Spleen (tissue), 11 donors: ENCODE results near the gene PRR15L. TPM values are rescaled to one million over a fixed set of nuclear protein-coding genes. Genes with fewer than 3 reads are reported as not detected.
"Not testable (repeated sequence)": the region's sequence is repeated elsewhere in the genome, so short reads cannot be mapped to it uniquely, and the experiment has no call there.

Experiments used
- DNase-seq: peaks from one replicate; pipeline ENCODE4 v3.0.0-alpha.2; 2020
- H3K27ac ChIP-seq, 8 donors: fragments of 200-600 bp; sonication (generic) in 7 of 8; 1 replicate in 4 of 8; 2 replicates in 4 of 8; pipeline versions ENCODE4 v1.5.0 to v1.8.0; 2016 to 2021; ENCODE audit warnings: inconsistent platforms in 4 of 8, mild to moderate bottlenecking in 4 of 8, moderate library complexity in 1 of 8
- H3K27me3 ChIP-seq, 7 donors: fragments of 200-600 bp; sonication (generic) in 6 of 7; replicated peaks in 1 of 7; 1 replicate in 4 of 7; 2 replicates in 3 of 7; pipeline versions ENCODE4 v1.5.0 to v1.8.0; 2016 to 2021; ENCODE audit warnings: inconsistent platforms in 3 of 7, mild to moderate bottlenecking in 1 of 7
- H3K36me3 ChIP-seq, 6 donors: fragments of 200-600 bp; sonication (generic) in 5 of 6; 1 replicate in 4 of 6; 2 replicates in 2 of 6; pipeline versions ENCODE4 v1.5.0 to v1.8.0; 2016 to 2021; ENCODE audit warnings: inconsistent platforms in 2 of 6
- H3K4me1 ChIP-seq, 6 donors: fragments of 200-600 bp; sonication (generic) in 5 of 6; 1 replicate in 3 of 6; 2 replicates in 3 of 6; pipeline versions ENCODE4 v1.5.0 to v1.8.0; 2016 to 2021; ENCODE audit warnings: inconsistent platforms in 3 of 6
- H3K4me3 ChIP-seq, 8 donors: fragments of 200-600 bp; sonication (generic) in 7 of 8; 1 replicate in 4 of 8; 2 replicates in 4 of 8; pipeline versions ENCODE4 v1.5.0 to v1.8.0; 2016 to 2021; ENCODE audit warnings: inconsistent platforms in 4 of 8, mild to moderate bottlenecking in 4 of 8, moderate library complexity in 2 of 8
- H3K9me3 ChIP-seq, 8 donors: fragments of 200-600 bp; sonication (generic) in 7 of 8; 1 replicate in 4 of 8; 2 replicates in 4 of 8; pipeline versions ENCODE4 v1.5.0 to v1.8.0; 2016 to 2021; ENCODE audit warnings: inconsistent platforms in 4 of 8
- CTCF ChIP-seq, 11 experiments: fragments of 200-600 bp in 7 of 11; fragments of 450-650 bp in 4 of 11; sonication (generic) in 4 of 11; IDR thresholded peaks in 8 of 11; conservative IDR thresholded peaks in 3 of 11; 1 replicate in 7 of 11; 2 replicates in 4 of 11; pipeline versions ENCODE4 v1.4.0 to v1.8.0; 2016 to 2021; ENCODE audit warnings: antibody characterized with exemption in 11 of 11, inconsistent platforms in 4 of 11, mild to moderate bottlenecking in 1 of 11
- POLR2A ChIP-seq, 3 donors: fragments of 450-650 bp; IDR thresholded peaks; one replicate each; pipeline ENCODE4 v1.5.1; 2017; ENCODE audit warnings: antibody characterized with exemption in 3 of 3, mild to moderate bottlenecking in 1 of 3
- POLR2AphosphoS5 ChIP-seq, 3 donors: sonication (generic); formaldehyde crosslinking; IDR thresholded peaks; one replicate each; pipeline ENCODE4 v1.5.1; 2017; ENCODE audit warnings: antibody characterized with exemption in 3 of 3
- WGBS, 5 donors: extraction: QIAGEN DNeasy Blood & Tissue Kit in 3 of 5; methylation state at CpG; one replicate each; pipeline versions ENCODE4 v1.1.5 to v1.1.7; 2013 to 2018; 5-methylcytosine and 5-hydroxymethylcytosine counted together
- intact Hi-C: fragments of 100-400 bp; cut with DNase I; formaldehyde crosslinking; loops from one replicate; pipeline ENCODE4 v1.15.0; 2023; ENCODE audit warnings: low total_unique reads
- polyA plus RNA-seq, 3 donors: library from polyadenylated mRNA; stranded (reverse); fragments of 200-250 nt; gene quantifications; one replicate each; pipeline ENCODE4 v1.2.1, GENCODE V29; 2013
- total RNA-seq, 7 donors: library from RNA; depleted of rRNA in 3 of 7; stranded (reverse); fragments of >200 nt in 3 of 7; fragmentation: NEBNext Ultra II Directional in 4 of 7; extraction: Animal tissue kit (Norgen Biotek cat#: 25700) in 4 of 7; gene quantifications; one replicate each; pipeline versions ENCODE4 v1.1.0 to v1.2.1, GENCODE V29; 2016 to 2021
- donor health status: healthy with polysubstance abuse.
- donor health status: DM: no; HTN: no; CAD: no; lungs with moderate emphysema.
- donor health status: DM: no; HTN: no; CAD: no.
- donor health status: Bipolar disorder and iron deficiency.
- donor health status: healthy.
- donor health status: DM: no; HTN: no; CAD: no.
- donor health status: DM: yes; HTN: yes; CAD: no.

Gene PRR15L
- total and polyA plus RNA-seq, 10 donors = 0.16 TPM; not detected in 9

- intact Hi-C loops = no loop called here
- DNase-seq = no peak
- TF ChIP-seq POLR2AphosphoS5 (IDR thresholded peaks at IDR 0.05) (no peak), CTCF (IDR thresholded peaks at IDR 0.05 in 8 of 11, conservative IDR thresholded peaks at IDR 0.05 in 3 of 11) (no peak), POLR2A (IDR thresholded peaks at IDR 0.05) (no peak)
- peaks cover 0 to 6% (median 0%) of the 10 kb centered on the region in 7 donors for H3K27me3 ChIP-seq
- peaks cover 0 to 36% (median 15%) of the 10 kb centered on the region in 6 donors for H3K4me1 ChIP-seq
- no peak overlapping the region for H3K4me3 ChIP-seq
- H3K27ac ChIP-seq = peak overlapping the region in 5 of 8 donors; percentile 26 to 84 (median 77)
- H3K9me3 ChIP-seq = no peaks in the 10 kb centered on the region
- H3K36me3 ChIP-seq = no peaks in the 10 kb centered on the region
- WGBS, 5 donors = 69 to 84% (median 82%) methylated on average over 17 of the region's 17 CpGs
These were observed 45.9 kb upstream of the PRR15L start for GRCh38 chr17:48003417-48004151.

GRCh38 chr17:48002916-48003416 is 45.3 kb upstream of the PRR15L start:
- 60 to 76% (median 72%) methylated on average over 7 of the region's 7 CpGs for WGBS, 5 donors
- intact Hi-C loops = no loop called here
- Histone ChIP-seq H3K27me3 (peaks cover 0 to 6% (median 0%) of the 10 kb centered on the region in 7 donors), H3K27ac (peak overlapping the region in 7 of 8 donors; percentile 46 to 84 (median 75)), H3K36me3 (no peaks in the 10 kb centered on the region), H3K4me1 (peaks cover 0 to 36% (median 15%) of the 10 kb centered on the region in 6 donors), H3K4me3 (no peak overlapping the region), H3K9me3 (no peaks in the 10 kb centered on the region)
- TF ChIP-seq POLR2A (IDR thresholded peaks at IDR 0.05) (no peak), POLR2AphosphoS5 (IDR thresholded peaks at IDR 0.05) (no peak), CTCF (IDR thresholded peaks at IDR 0.05 in 8 of 11, conservative IDR thresholded peaks at IDR 0.05 in 3 of 11) (no peak)
- no peak for DNase-seq

- no peak for TF ChIP-seq CTCF (IDR thresholded peaks at IDR 0.05 in 8 of 11, conservative IDR thresholded peaks at IDR 0.05 in 3 of 11)
- peak in 1 of 3 donors; percentile 24 for TF ChIP-seq POLR2AphosphoS5 (IDR thresholded peaks at IDR 0.05)
- TF ChIP-seq POLR2A (IDR thresholded peaks at IDR 0.05) = no peak
- intact Hi-C loops = no loop called here
- Histone ChIP-seq H3K4me3 (no peak overlapping the region), H3K36me3 (no peaks in the 10 kb centered on the region), H3K27ac (peak overlapping the region in 7 of 8 donors; percentile 46 to 84 (median 75)), H3K27me3 (peaks cover 0 to 6% (median 0%) of the 10 kb centered on the region in 7 donors), H3K9me3 (no peaks in the 10 kb centered on the region), H3K4me1 (peaks cover 0 to 36% (median 15%) of the 10 kb centered on the region in 6 donors)
- no peak for DNase-seq
- WGBS, 5 donors = 15 to 27% (median 18%) methylated on average over 4 of the region's 4 CpGs
These were observed 44.7 kb upstream of the PRR15L start for GRCh38 chr17:48002266-48002915.

GRCh38 chr17:48001657-48002056 is 44.0 kb upstream of the PRR15L start:
- H3K36me3 ChIP-seq, intact Hi-C loops, H3K4me3 ChIP-seq, DNase-seq, H3K9me3 ChIP-seq, H3K27me3 ChIP-seq: not testable (repeated sequence)
- Histone ChIP-seq H3K4me1 (peaks cover 0 to 36% (median 15%) of the 10 kb centered on the region in 6 donors), H3K27ac (peak overlapping the region in 6 of 8 donors; percentile 46 to 84 (median 76))
- 91 to 97% (median 91%) methylated on average over 5 of the region's 5 CpGs for WGBS, 5 donors
